NT2/D1 (cell line): Measurements from ENCODE around the gene FAM227B.
A peak's percentile ranks its signal among the peaks of the same experiment; 100 is the strongest.

Source experiments
- DNase-seq: peaks from one replicate; pipeline ENCODE4 v3.0.0-alpha.2; 2011; ENCODE audit warnings: low read depth, low spot score
- H3K27me3 ChIP-seq: 2 replicates; pipeline ENCODE4 v1.6.0; 2011; ENCODE audit warnings: mild to moderate bottlenecking; ENCODE audit not compliant: insufficient read length, insufficient read depth
- H3K36me3 ChIP-seq: 2 replicates; pipeline ENCODE4 v1.6.1; 2011; ENCODE audit warnings: mild to moderate bottlenecking, low read length, mixed read lengths; ENCODE audit not compliant: insufficient read depth, insufficient read length
- H3K4me1 ChIP-seq: 2 replicates; pipeline ENCODE4 v1.5.1; 2011; ENCODE audit not compliant: insufficient read depth, insufficient read length
- H3K4me3 ChIP-seq: 2 replicates; pipeline ENCODE4 v1.5.1; 2011; ENCODE audit warnings: low read depth; ENCODE audit not compliant: insufficient read length
- H3K9ac ChIP-seq: 2 replicates; pipeline ENCODE4 v1.6.0; 2011; ENCODE audit warnings: low read depth; ENCODE audit not compliant: insufficient read length
- H3K9me3 ChIP-seq: 2 replicates; pipeline ENCODE4 v1.5.1; 2011; ENCODE audit warnings: mild to moderate bottlenecking, low read length; ENCODE audit not compliant: insufficient read depth
- SUZ12 ChIP-seq: IDR thresholded peaks from 2 replicates; pipeline ENCODE4 v1.6.1; 2011; ENCODE audit not compliant: insufficient read length, insufficient read depth; ENCODE audit errors: extremely low read depth
- YY1 ChIP-seq: IDR thresholded peaks from 2 replicates; pipeline ENCODE4 v1.6.1; 2011; ENCODE audit not compliant: insufficient read length, insufficient read depth
- ZNF274 ChIP-seq: IDR thresholded peaks from 2 replicates; pipeline ENCODE4 v1.6.1; 2011; ENCODE audit warnings: mild to moderate bottlenecking, low read depth, low read length

FAM227B gene

GRCh38 chr15:49423901-49424550 lies 196.6 kb downstream of the FAM227B start:
- TF ChIP-seq YY1 (no peak), ZNF274 (no peak), SUZ12 (no peak)
- Histone ChIP-seq H3K27me3 (no peaks in the 10 kb centered on the region), H3K9ac (no peak overlapping the region), H3K36me3 (no peaks in the 10 kb centered on the region), H3K4me1 (no peaks in the 10 kb centered on the region), H3K4me3 (no peak overlapping the region), H3K9me3 (no peaks in the 10 kb centered on the region)
- DNase-seq = no peak

- no peaks in the 10 kb centered on the region for H3K27me3 ChIP-seq
- H3K9ac ChIP-seq = no peak within 1 kb of the TSS
- TF ChIP-seq YY1 (no peak), SUZ12 (no peak), ZNF274 (no peak)
- no peaks in the 10 kb centered on the region for H3K36me3 ChIP-seq
- H3K4me3 ChIP-seq = no peak within 1 kb of the TSS
- no peak for DNase-seq
- no peaks in the 10 kb centered on the region for H3K9me3 ChIP-seq
- H3K4me1 ChIP-seq = no peaks in the 10 kb centered on the region
These were observed 197.6 kb downstream of the FAM227B start, which contains the start of gene FGF7 for GRCh38 chr15:49423021-49423420. FGF7 (plus strand) TSS chr15:49423242; CDS start chr15:49424298, 1,056 bp downstream.

DNA sequence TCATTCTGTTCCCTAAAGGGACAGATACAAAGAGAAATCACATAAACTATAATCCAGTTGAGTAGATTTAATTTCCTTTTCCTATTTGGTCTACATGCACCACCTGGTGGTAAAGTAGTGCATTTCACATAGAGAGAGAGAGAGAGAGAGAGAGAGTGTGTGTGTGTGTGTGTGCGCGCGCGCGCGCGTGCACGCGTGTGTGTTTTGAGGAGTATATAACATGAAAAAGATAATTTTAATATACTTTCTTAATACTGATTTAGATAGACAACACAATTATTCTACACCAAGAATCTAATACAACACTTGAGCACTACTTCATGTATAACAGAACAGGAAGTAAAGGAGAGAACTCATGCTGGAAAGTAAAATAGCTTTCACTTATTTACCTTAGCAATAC lies 198.6 kb downstream of the FAM227B start:
- Histone ChIP-seq H3K9ac (no peak overlapping the region), H3K27me3 (no peaks in the 10 kb centered on the region), H3K9me3 (no peaks in the 10 kb centered on the region), H3K36me3 (no peaks in the 10 kb centered on the region), H3K4me3 (no peak overlapping the region), H3K4me1 (no peaks in the 10 kb centered on the region)
- DNase-seq = peak; percentile 13
- no peak for TF ChIP-seq SUZ12
- TF ChIP-seq ZNF274 = no peak
- TF ChIP-seq YY1 = no peak

DNA sequence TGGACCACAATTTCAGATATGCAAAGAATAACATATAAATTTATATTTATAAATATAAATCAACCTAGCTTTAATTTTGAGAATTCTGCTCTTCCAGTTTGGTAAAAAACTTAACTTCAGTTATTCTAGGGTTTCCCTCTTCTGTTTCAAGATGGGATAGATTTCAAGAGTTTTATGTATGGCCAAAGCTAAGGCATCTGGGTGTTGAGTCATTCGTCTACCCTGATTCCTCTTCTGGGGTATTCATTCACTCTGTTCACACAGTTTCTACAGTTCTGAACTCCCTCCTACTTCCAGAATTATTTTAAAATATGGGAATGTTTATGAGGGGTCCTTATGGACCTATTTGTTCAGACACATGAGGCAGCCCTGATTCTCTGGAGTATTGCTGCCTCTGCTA lies 201.8 kb downstream of the FAM227B start:
- TF ChIP-seq ZNF274 (no peak), SUZ12 (no peak)
- Histone ChIP-seq H3K27me3 (no peaks in the 10 kb centered on the region), H3K9ac (no peak overlapping the region), H3K4me3 (no peak overlapping the region), H3K9me3 (no peaks in the 10 kb centered on the region), H3K4me1 (no peaks in the 10 kb centered on the region), H3K36me3 (no peaks in the 10 kb centered on the region)
- DNase-seq = no peak

- H3K27me3 ChIP-seq = no peaks in the 10 kb centered on the region
- no peaks in the 10 kb centered on the region for H3K9me3 ChIP-seq
- H3K9ac ChIP-seq = no peak overlapping the region
- DNase-seq = no peak
- H3K36me3 ChIP-seq = no peaks in the 10 kb centered on the region
- H3K4me1 ChIP-seq = no peaks in the 10 kb centered on the region
- TF ChIP-seq YY1 = no peak
- TF ChIP-seq ZNF274 = no peak
- TF ChIP-seq SUZ12 = no peak
- no peak overlapping the region for H3K4me3 ChIP-seq
These were observed 205.0 kb downstream of the FAM227B start for GRCh38 chr15:49415638-49416037.

- Histone ChIP-seq H3K4me1 (no peaks in the 10 kb centered on the region), H3K4me3 (no peak overlapping the region), H3K36me3 (no peaks in the 10 kb centered on the region), H3K9me3 (no peaks in the 10 kb centered on the region), H3K27me3 (no peaks in the 10 kb centered on the region), H3K9ac (no peak overlapping the region)
- TF ChIP-seq YY1 = no peak
- TF ChIP-seq SUZ12 = no peak
- no peak for TF ChIP-seq ZNF274
- no peak for DNase-seq
These were observed 205.5 kb downstream of the FAM227B start for GRCh38 chr15:49415149-49415548.

GRCh38 chr15:49412797-49413196 lies 207.8 kb downstream of the FAM227B start:
- no peak overlapping the region for H3K4me3 ChIP-seq
- H3K9ac ChIP-seq = no peak overlapping the region
- H3K4me1 ChIP-seq = no peaks in the 10 kb centered on the region
- no peaks in the 10 kb centered on the region for H3K36me3 ChIP-seq
- DNase-seq = no peak
- no peaks in the 10 kb centered on the region for H3K9me3 ChIP-seq
- TF ChIP-seq ZNF274 = no peak
- TF ChIP-seq SUZ12 = no peak
- no peak for TF ChIP-seq YY1
- no peaks in the 10 kb centered on the region for H3K27me3 ChIP-seq

GRCh38 chr15:49410641-49411040 lies 210.0 kb downstream of the FAM227B start:
- Histone ChIP-seq H3K9me3 (no peaks in the 10 kb centered on the region), H3K9ac (no peak overlapping the region), H3K4me1 (no peaks in the 10 kb centered on the region), H3K36me3 (no peaks in the 10 kb centered on the region), H3K4me3 (no peak overlapping the region), H3K27me3 (no peaks in the 10 kb centered on the region)
- no peak for DNase-seq
- TF ChIP-seq ZNF274 = no peak
- TF ChIP-seq YY1 = no peak
- TF ChIP-seq SUZ12 = no peak
